Neural progenitor cell (in vitro differentiated cells): ENCODE data around the gene RNF167. TPM values are rescaled to one million over a fixed set of nuclear protein-coding genes. Genes with fewer than 3 reads are reported as not detected.

Source experiments
- DNase-seq: peaks from one replicate; pipeline ENCODE4 v3.0.0-alpha.2; 2016; ENCODE audit warnings: low spot score
- H2AFZ ChIP-seq: fragments of 200-600 bp; sonication (generic); replicated peaks from 2 replicates; pipeline ENCODE4 v1.6.1; 2016; ENCODE audit warnings: antibody characterized with exemption
- H3F3A ChIP-seq: fragments of 200-600 bp; sonication (generic); 2 replicates; pipeline ENCODE4 v1.6.1; 2016; ENCODE audit warnings: antibody characterized with exemption, low read depth
- H3K27ac ChIP-seq: fragments of 200-600 bp; sonication (generic); 2 replicates; pipeline ENCODE4 v1.5.1; 2016; ENCODE audit warnings: mild to moderate bottlenecking
- H3K27me3 ChIP-seq: fragments of 200-600 bp; sonication (generic); 2 replicates; pipeline ENCODE4 v1.6.1; 2016; ENCODE audit warnings: mild to moderate bottlenecking, moderate library complexity
- H3K36me3 ChIP-seq: fragments of 200-600 bp; sonication (generic); 2 replicates; pipeline ENCODE4 v1.5.1; 2016
- H3K4me1 ChIP-seq: fragments of 200-600 bp; sonication (generic); 2 replicates; pipeline ENCODE4 v1.6.1; 2016; ENCODE audit warnings: mixed run types
- H3K4me2 ChIP-seq: fragments of 200-600 bp; sonication (generic); 2 replicates; pipeline ENCODE4 v1.6.1; 2016
- H3K4me3 ChIP-seq: fragments of 200-600 bp; sonication (generic); 2 replicates; pipeline ENCODE4 v1.5.1; 2016
- H3K79me2 ChIP-seq: fragments of 200-600 bp; sonication (generic); 2 replicates; pipeline ENCODE4 v1.6.1; 2016; ENCODE audit warnings: low read depth
- H3K9ac ChIP-seq: fragments of 200-600 bp; sonication (generic); 2 replicates; pipeline ENCODE4 v1.6.1; 2016
- H3K9me3 ChIP-seq: fragments of 200-600 bp; sonication (generic); 2 replicates; pipeline ENCODE4 v1.5.1; 2016; ENCODE audit warnings: low read depth
- H4K20me1 ChIP-seq: fragments of 200-600 bp; sonication (generic); 2 replicates; pipeline ENCODE4 v1.6.1; 2016; ENCODE audit warnings: low read depth
- H3K27ac Mint-ChIP-seq: 3 replicates; pipeline ENCODE4 v1.8.0; 2021; ENCODE audit warnings: mixed read lengths
- H3K27me3 Mint-ChIP-seq: 2 replicates; pipeline ENCODE4 v1.8.0; 2022; ENCODE audit warnings: low read depth, mild to moderate bottlenecking, inconsistent platforms, moderate library complexity, mixed read lengths; ENCODE audit not compliant: insufficient read depth
- H3K36me3 Mint-ChIP-seq: 3 replicates; pipeline ENCODE4 v1.8.0; 2021; ENCODE audit warnings: mixed read lengths
- H3K4me1 Mint-ChIP-seq: 3 replicates; pipeline ENCODE4 v1.8.0; 2021; ENCODE audit warnings: mixed read lengths
- H3K4me3 Mint-ChIP-seq: 3 replicates; pipeline ENCODE4 v1.8.0; 2021; ENCODE audit warnings: mild to moderate bottlenecking, moderate library complexity, mixed read lengths
- H3K9me3 Mint-ChIP-seq: 3 replicates; pipeline ENCODE4 v1.8.0; 2020; ENCODE audit warnings: mixed read lengths
- EZH2 ChIP-seq: fragments of 200-600 bp; sonication (generic); IDR thresholded peaks from 2 replicates; pipeline ENCODE4 v1.6.1; 2017; ENCODE audit warnings: antibody characterized with exemption, mild to moderate bottlenecking, moderate library complexity
- EZH2phosphoT487 ChIP-seq: fragments of 200-600 bp; sonication (generic); IDR thresholded peaks from 2 replicates; pipeline ENCODE4 v1.6.1; 2017; ENCODE audit warnings: antibody characterized with exemption
- total RNA-seq: library from RNA; depleted of rRNA; stranded (reverse); fragments of >200 nt; gene quantifications from 2 replicates; pipeline ENCODE4 v1.2.3, GENCODE V29; 2015; ENCODE audit warnings: low replicate concordance
- TF ChIP-seq, protein P1 (sequence below): fragments of 200-600 bp; sonication (generic); IDR thresholded peaks from 2 replicates; pipeline ENCODE4 v1.5.1; 2017; ENCODE audit warnings: antibody characterized with exemption, mild to moderate bottlenecking

RNF167 gene
- total RNA-seq, 1 donor from 2014 or later = 43.9 TPM

DNA sequence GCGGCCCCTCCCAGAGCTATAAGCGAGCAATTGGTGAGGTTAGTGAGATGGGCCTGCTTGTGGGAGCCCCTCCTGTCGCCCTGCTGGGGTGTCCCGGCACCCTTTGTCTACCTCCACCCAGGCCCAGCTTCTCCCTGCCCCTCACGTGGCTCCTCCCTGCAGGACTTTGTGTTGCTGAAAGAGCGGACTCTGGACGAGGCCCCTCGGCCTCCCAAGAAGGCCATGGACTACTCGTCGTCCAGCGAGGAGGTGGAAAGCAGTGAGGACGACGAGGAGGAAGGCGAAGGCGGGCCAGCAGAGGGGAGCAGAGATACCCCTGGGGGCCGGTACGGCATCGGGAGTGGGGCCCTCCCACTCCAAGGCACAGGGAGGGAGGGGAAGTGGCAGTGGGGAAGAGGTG lies 46.8 kb upstream of the RNF167 start:
- no peaks in the 10 kb centered on the region for H3K9me3 Mint-ChIP-seq
- H2AFZ ChIP-seq = no peak overlapping the region
- no peaks in the 10 kb centered on the region for H3K36me3 ChIP-seq
- H3K4me1 Mint-ChIP-seq = peaks cover 2% of the 10 kb centered on the region
- H3K36me3 Mint-ChIP-seq = peaks cover 7% of the 10 kb centered on the region
- H3F3A ChIP-seq = peaks cover 5% of the 10 kb centered on the region
- TF ChIP-seq EZH2 (no peak), EZH2phosphoT487 (no peak)
- TF ChIP-seq, protein P1, sequence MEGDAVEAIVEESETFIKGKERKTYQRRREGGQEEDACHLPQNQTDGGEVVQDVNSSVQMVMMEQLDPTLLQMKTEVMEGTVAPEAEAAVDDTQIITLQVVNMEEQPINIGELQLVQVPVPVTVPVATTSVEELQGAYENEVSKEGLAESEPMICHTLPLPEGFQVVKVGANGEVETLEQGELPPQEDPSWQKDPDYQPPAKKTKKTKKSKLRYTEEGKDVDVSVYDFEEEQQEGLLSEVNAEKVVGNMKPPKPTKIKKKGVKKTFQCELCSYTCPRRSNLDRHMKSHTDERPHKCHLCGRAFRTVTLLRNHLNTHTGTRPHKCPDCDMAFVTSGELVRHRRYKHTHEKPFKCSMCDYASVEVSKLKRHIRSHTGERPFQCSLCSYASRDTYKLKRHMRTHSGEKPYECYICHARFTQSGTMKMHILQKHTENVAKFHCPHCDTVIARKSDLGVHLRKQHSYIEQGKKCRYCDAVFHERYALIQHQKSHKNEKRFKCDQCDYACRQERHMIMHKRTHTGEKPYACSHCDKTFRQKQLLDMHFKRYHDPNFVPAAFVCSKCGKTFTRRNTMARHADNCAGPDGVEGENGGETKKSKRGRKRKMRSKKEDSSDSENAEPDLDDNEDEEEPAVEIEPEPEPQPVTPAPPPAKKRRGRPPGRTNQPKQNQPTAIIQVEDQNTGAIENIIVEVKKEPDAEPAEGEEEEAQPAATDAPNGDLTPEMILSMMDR = no peak
- no peaks in the 10 kb centered on the region for H3K27me3 ChIP-seq
- H4K20me1 ChIP-seq = no peaks in the 10 kb centered on the region
- H3K27ac ChIP-seq = no peak overlapping the region
- no peak overlapping the region for H3K27ac Mint-ChIP-seq
- no peaks in the 10 kb centered on the region for H3K9me3 ChIP-seq
- DNase-seq = no peak
- H3K4me3 ChIP-seq = no peak overlapping the region
- H3K79me2 ChIP-seq = no peaks in the 10 kb centered on the region
- no peak overlapping the region for H3K4me2 ChIP-seq
- peaks cover 2% of the 10 kb centered on the region for H3K27me3 Mint-ChIP-seq
- no peak overlapping the region for H3K9ac ChIP-seq
- no peaks in the 10 kb centered on the region for H3K4me1 ChIP-seq
- H3K4me3 Mint-ChIP-seq = no peak overlapping the region

DNA sequence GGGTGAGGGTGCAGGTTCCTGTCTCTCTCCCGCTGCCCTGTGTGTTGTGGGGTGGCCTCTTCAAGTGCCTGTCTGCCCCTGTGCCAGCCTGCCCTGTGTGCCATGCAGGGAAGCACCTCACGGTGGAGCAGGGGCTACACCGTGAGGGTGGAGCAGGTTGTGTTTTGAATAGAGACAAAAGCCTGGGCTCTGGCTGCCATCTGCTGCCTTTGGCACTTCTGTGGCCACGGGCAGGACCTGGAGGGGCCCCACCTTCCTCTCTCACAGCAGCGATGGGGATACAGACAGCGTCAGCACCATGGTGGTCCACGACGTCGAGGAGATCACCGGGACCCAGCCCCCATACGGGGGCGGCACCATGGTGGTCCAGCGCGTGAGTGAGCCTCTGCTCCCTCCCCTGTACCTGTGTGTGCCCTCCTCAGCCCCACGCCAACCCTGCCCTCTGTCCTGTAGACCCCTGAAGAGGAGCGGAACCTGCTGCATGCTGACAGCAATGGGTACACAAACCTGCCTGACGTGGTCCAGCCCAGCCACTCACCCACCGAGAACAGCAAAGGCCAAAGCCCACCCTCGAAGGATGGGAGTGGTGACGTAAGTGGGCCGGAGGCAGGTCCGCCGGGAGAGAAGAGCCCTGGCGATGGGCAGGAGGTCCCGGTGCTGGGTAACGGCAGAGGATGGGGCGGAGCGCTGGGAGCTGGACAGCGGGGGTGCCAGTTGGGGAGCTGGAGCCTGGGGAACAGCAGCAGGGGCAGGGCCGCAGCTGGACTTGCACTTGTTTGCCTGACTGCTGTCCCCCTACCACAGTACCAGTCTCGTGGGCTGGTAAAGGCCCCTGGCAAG lies 46.1 kb upstream of the RNF167 start:
- Mint-ChIP-seq H3K4me1 (peaks cover 2% of the 10 kb centered on the region), H3K9me3 (no peaks in the 10 kb centered on the region), H3K36me3 (peaks cover 11% of the 10 kb centered on the region), H3K4me3 (no peak overlapping the region), H3K27me3 (peaks cover 5% of the 10 kb centered on the region), H3K27ac (no peak overlapping the region)
- TF ChIP-seq EZH2phosphoT487 (no peak), EZH2 (no peak)
- TF ChIP-seq, protein P1 = no peak
- Histone ChIP-seq H3K9ac (no peak overlapping the region), H3K27ac (no peak overlapping the region), H3K36me3 (no peaks in the 10 kb centered on the region), H3K4me2 (no peak overlapping the region), H3K9me3 (no peaks in the 10 kb centered on the region), H3K4me3 (no peak overlapping the region), H3F3A (peaks cover 6% of the 10 kb centered on the region), H3K4me1 (no peaks in the 10 kb centered on the region), H4K20me1 (no peaks in the 10 kb centered on the region), H2AFZ (no peak overlapping the region), H3K79me2 (no peaks in the 10 kb centered on the region), H3K27me3 (peaks cover 1% of the 10 kb centered on the region)
- no peak for DNase-seq

DNA sequence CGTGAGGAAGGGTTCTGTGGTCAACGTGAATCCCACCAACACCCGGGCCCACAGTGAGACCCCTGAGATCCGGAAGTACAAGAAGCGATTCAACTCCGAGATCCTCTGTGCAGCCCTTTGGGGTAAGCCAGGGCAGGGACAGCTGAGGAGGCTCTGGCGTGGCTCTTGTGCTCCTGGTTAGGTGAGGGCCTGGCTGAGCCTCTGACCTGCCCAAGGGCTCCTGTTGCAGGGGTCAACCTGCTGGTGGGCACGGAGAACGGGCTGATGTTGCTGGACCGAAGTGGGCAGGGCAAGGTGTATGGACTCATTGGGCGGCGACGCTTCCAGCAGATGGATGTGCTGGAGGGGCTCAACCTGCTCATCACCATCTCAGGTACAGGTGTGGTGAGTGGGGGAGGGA lies 44.9 kb upstream of the RNF167 start:
- H3K27ac ChIP-seq = no peak overlapping the region
- TF ChIP-seq, protein P1 = no peak
- TF ChIP-seq EZH2 (no peak), EZH2phosphoT487 (no peak)
- no peaks in the 10 kb centered on the region for H3K4me1 ChIP-seq
- no peak overlapping the region for H2AFZ ChIP-seq
- Mint-ChIP-seq H3K4me3 (no peak overlapping the region), H3K9me3 (no peaks in the 10 kb centered on the region), H3K27ac (no peak overlapping the region), H3K27me3 (peaks cover 11% of the 10 kb centered on the region), H3K36me3 (peaks cover 11% of the 10 kb centered on the region), H3K4me1 (peaks cover 2% of the 10 kb centered on the region)
- no peak overlapping the region for H3K9ac ChIP-seq
- no peak overlapping the region for H3K4me3 ChIP-seq
- no peaks in the 10 kb centered on the region for H3K79me2 ChIP-seq
- peaks cover 13% of the 10 kb centered on the region for H3K27me3 ChIP-seq
- H3K9me3 ChIP-seq = no peaks in the 10 kb centered on the region
- no peak overlapping the region for H3K4me2 ChIP-seq
- peaks cover 8% of the 10 kb centered on the region for H3F3A ChIP-seq
- no peaks in the 10 kb centered on the region for H3K36me3 ChIP-seq
- no peaks in the 10 kb centered on the region for H4K20me1 ChIP-seq
- DNase-seq = no peak
